WTC11 (cell line): ENCODE measurements around the gene MKX. TPM values are rescaled to one million over a fixed set of nuclear protein-coding genes. Genes with fewer than 3 reads are reported as not detected.

ENCODE experiments used
- ATAC-seq: fragments of 200-7000 bp; cut with Tn5 transposase; 2 replicates; pipeline ENCODE4 v1.10.0; 2021; ENCODE audit warnings: mild to moderate bottlenecking, moderate library complexity
- CTCF ChIA-PET: fragments of 300-600 bp; sonication (Branson Sonifier 250); formaldehyde crosslinking; loops from one replicate; lab custom pipeline; 2021; ENCODE audit warnings: antibody characterized with exemption; lab: Charles Lee
- POLR2A ChIA-PET: fragments of 350-600 bp; sonication (Branson Sonifier 250); formaldehyde crosslinking; loops from one replicate; lab custom pipeline; 2021; ENCODE audit warnings: antibody characterized with exemption; lab: Charles Lee
- DNase-seq: peaks from one replicate; pipeline ENCODE4 v3.0.0; 2021; ENCODE audit warnings: low spot score
- H3K27ac Mint-ChIP-seq: 2 replicates; pipeline ENCODE4 v1.8.0; 2021; ENCODE audit warnings: mixed read lengths
- H3K27me3 Mint-ChIP-seq: 2 replicates; pipeline ENCODE4 v1.8.0; 2021; ENCODE audit warnings: low read depth, mild to moderate bottlenecking, moderate library complexity, mixed read lengths
- H3K36me3 Mint-ChIP-seq: 2 replicates; pipeline ENCODE4 v1.8.0; 2021; ENCODE audit warnings: mixed read lengths
- H3K4me1 Mint-ChIP-seq: 2 replicates; pipeline ENCODE4 v1.8.0; 2022; ENCODE audit warnings: mixed read lengths
- H3K4me3 Mint-ChIP-seq: 2 replicates; pipeline ENCODE4 v1.8.0; 2021; ENCODE audit warnings: mild to moderate bottlenecking, moderate library complexity, mixed read lengths
- H3K9me3 Mint-ChIP-seq: 2 replicates; pipeline ENCODE4 v1.8.0; 2021; ENCODE audit warnings: mixed read lengths
- CREB1 ChIP-seq: sonication (generic); formaldehyde crosslinking; IDR thresholded peaks from 2 replicates; pipeline ENCODE4 v1.8.0; 2023; ENCODE audit warnings: mild to moderate bottlenecking, missing genetic modification reagents
- CREM ChIP-seq: sonication (generic); formaldehyde crosslinking; IDR thresholded peaks from 2 replicates; pipeline ENCODE4 v1.8.1; 2022; ENCODE audit warnings: mild to moderate bottlenecking, missing genetic modification reagents, moderate library complexity
- ELF4 ChIP-seq: sonication (generic); formaldehyde crosslinking; IDR thresholded peaks from 2 replicates; pipeline ENCODE4 v1.8.1; 2022; ENCODE audit warnings: low read depth, mild to moderate bottlenecking, moderate library complexity, missing genetic modification reagents
- ETV6 ChIP-seq: sonication (generic); formaldehyde crosslinking; IDR thresholded peaks from 2 replicates; pipeline ENCODE4 v1.8.1; 2022; ENCODE audit warnings: mild to moderate bottlenecking, missing genetic modification reagents
- GRHL2 ChIP-seq: fragments of 250-450 bp; sonication (Bioruptor Pico); IDR thresholded peaks from 2 replicates; pipeline ENCODE4 v1.8.0; 2022; ENCODE audit warnings: mild to moderate bottlenecking, moderate library complexity; ENCODE audit not compliant: insufficient replicate concordance, severe bottlenecking
- HMGA2 ChIP-seq: fragments of 250-450 bp; sonication (Bioruptor Pico); IDR thresholded peaks from 2 replicates; pipeline ENCODE4 v1.4.0; 2021; ENCODE audit warnings: mild to moderate bottlenecking, moderate library complexity
- JUN ChIP-seq: sonication (generic); formaldehyde crosslinking; IDR thresholded peaks from 2 replicates; pipeline ENCODE4 v1.8.0; 2023; ENCODE audit warnings: mild to moderate bottlenecking, missing genetic modification reagents
- NFE2L1 ChIP-seq: sonication (generic); formaldehyde crosslinking; IDR thresholded peaks from 2 replicates; pipeline ENCODE4 v1.8.1; 2023; ENCODE audit warnings: missing genetic modification reagents
- NFYB ChIP-seq: sonication (generic); formaldehyde crosslinking; conservative IDR thresholded peaks from 2 replicates; pipeline ENCODE4 v1.8.0; 2022; ENCODE audit warnings: low read depth, missing genetic modification reagents
- NR1H2 ChIP-seq: sonication (generic); formaldehyde crosslinking; IDR thresholded peaks from 2 replicates; pipeline ENCODE4 v1.9.0; 2021; ENCODE audit warnings: mild to moderate bottlenecking, moderate library complexity, missing genetic modification reagents
- OVOL2 ChIP-seq: fragments of 250-450 bp; sonication (Bioruptor Pico); IDR thresholded peaks from 2 replicates; pipeline ENCODE4 v1.9.0; 2021; ENCODE audit warnings: mild to moderate bottlenecking, borderline replicate concordance
- RORB ChIP-seq: fragments of 250-450 bp; sonication (Bioruptor Pico); IDR thresholded peaks from 2 replicates; pipeline ENCODE4 v1.9.0; 2021; ENCODE audit warnings: mild to moderate bottlenecking
- SMAD4 ChIP-seq: sonication (generic); formaldehyde crosslinking; IDR thresholded peaks from 2 replicates; pipeline ENCODE4 v1.8.0; 2022; ENCODE audit warnings: mild to moderate bottlenecking, missing genetic modification reagents
- SOX15 ChIP-seq: fragments of 250-450 bp; sonication (Bioruptor Pico); IDR thresholded peaks from 2 replicates; pipeline ENCODE4 v1.9.0; 2021; ENCODE audit warnings: mild to moderate bottlenecking
- TCF7 ChIP-seq: sonication (generic); formaldehyde crosslinking; IDR thresholded peaks from 2 replicates; pipeline ENCODE4 v1.8.0; 2022; ENCODE audit warnings: mild to moderate bottlenecking, low read depth, missing genetic modification reagents, moderate library complexity
- ZNF317 ChIP-seq: sonication (generic); formaldehyde crosslinking; IDR thresholded peaks from 2 replicates; pipeline ENCODE4 v1.8.1; 2023; ENCODE audit warnings: low read depth, mild to moderate bottlenecking, moderate library complexity, missing genetic modification reagents, borderline replicate concordance
- ZNF671 ChIP-seq: fragments of 250-450 bp; sonication (Bioruptor Pico); IDR thresholded peaks from 2 replicates; pipeline ENCODE4 v1.8.0; 2021; ENCODE audit warnings: mild to moderate bottlenecking
- total RNA-seq: library from RNA; stranded (reverse); gene quantifications from 3 replicates; pipeline ENCODE4 v1.2.3, GENCODE V29; 2021
- TF ChIP-seq, protein P1 (sequence below): sonication (generic); formaldehyde crosslinking; IDR thresholded peaks from 2 replicates; pipeline ENCODE4 v1.8.1; 2023; ENCODE audit warnings: mild to moderate bottlenecking, missing genetic modification reagents, borderline replicate concordance
- TF ChIP-seq, protein P2 (sequence below): sonication (generic); formaldehyde crosslinking; IDR thresholded peaks from 2 replicates; pipeline ENCODE4 v1.8.1; 2022; ENCODE audit warnings: low read depth, mild to moderate bottlenecking, moderate library complexity, missing genetic modification reagents, borderline replicate concordance
- TF ChIP-seq, protein P3 (sequence below): sonication (generic); formaldehyde crosslinking; IDR thresholded peaks from 2 replicates; pipeline ENCODE4 v1.8.1; 2023; ENCODE audit warnings: mild to moderate bottlenecking, missing genetic modification reagents, moderate library complexity
- TF ChIP-seq, protein P4 (sequence below): sonication (generic); formaldehyde crosslinking; IDR thresholded peaks from 2 replicates; pipeline ENCODE4 v1.8.1; 2022; ENCODE audit warnings: mild to moderate bottlenecking, missing genetic modification reagents, moderate library complexity, borderline replicate concordance
- TF ChIP-seq, protein P5 (sequence below): sonication (generic); formaldehyde crosslinking; IDR thresholded peaks from 2 replicates; pipeline ENCODE4 v1.8.0; 2022; ENCODE audit warnings: mild to moderate bottlenecking, missing genetic modification reagents
- TF ChIP-seq, protein P6 (sequence below): sonication (generic); formaldehyde crosslinking; IDR thresholded peaks from 2 replicates; pipeline ENCODE4 v1.8.1; 2022; ENCODE audit warnings: mild to moderate bottlenecking, moderate library complexity, missing genetic modification reagents
- TF ChIP-seq, protein P7 (sequence below): sonication (generic); formaldehyde crosslinking; IDR thresholded peaks from 2 replicates; pipeline ENCODE4 v1.8.1; 2023; ENCODE audit warnings: mild to moderate bottlenecking, moderate library complexity, missing genetic modification reagents

Gene MKX
- total RNA-seq, 1 experiment from 2014 or later, result 1.2 TPM

DNA sequence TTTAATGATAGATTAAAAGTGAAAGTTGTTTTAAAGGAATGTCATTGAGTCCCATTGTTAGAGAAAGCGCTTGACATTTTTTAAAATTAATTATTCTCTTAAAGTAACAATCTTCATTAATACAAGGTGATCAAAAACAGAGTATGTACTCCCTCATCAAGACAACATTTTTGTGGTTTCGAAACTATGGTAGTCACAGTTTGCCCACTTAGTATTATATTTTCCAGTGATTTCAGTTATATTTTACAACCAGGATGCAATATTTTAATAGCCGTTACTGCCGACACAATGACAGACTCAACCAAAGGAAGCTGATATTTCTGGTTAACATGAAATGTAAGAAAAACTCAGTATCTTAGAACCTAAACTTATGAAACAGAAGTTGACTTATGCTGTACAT, 31.3 kb downstream of the MKX start:
- no peaks in the 10 kb centered on the region for H3K36me3 Mint-ChIP-seq
- no peak for ATAC-seq
- CTCF ChIA-PET, result no interaction called here
- DNase-seq, result no peak
- no peaks in the 10 kb centered on the region for H3K9me3 Mint-ChIP-seq
- POLR2A ChIA-PET, result no interaction called here
- no peaks in the 10 kb centered on the region for H3K27me3 Mint-ChIP-seq
- no peak overlapping the region for H3K4me3 Mint-ChIP-seq
- no peak overlapping the region for H3K27ac Mint-ChIP-seq
- no peak for TF ChIP-seq GRHL2 (CRISPR knock-in tag)
- no peak for TF ChIP-seq NR1H2 (CRISPR knock-in tag)
- TF ChIP-seq NFYB (CRISPR knock-in tag), result no peak
- TF ChIP-seq RORB (CRISPR knock-in tag), result no peak
- TF ChIP-seq ETV6 (CRISPR knock-in tag), result no peak
- no peak for TF ChIP-seq TCF7 (CRISPR knock-in tag)
- TF ChIP-seq, protein P1, sequence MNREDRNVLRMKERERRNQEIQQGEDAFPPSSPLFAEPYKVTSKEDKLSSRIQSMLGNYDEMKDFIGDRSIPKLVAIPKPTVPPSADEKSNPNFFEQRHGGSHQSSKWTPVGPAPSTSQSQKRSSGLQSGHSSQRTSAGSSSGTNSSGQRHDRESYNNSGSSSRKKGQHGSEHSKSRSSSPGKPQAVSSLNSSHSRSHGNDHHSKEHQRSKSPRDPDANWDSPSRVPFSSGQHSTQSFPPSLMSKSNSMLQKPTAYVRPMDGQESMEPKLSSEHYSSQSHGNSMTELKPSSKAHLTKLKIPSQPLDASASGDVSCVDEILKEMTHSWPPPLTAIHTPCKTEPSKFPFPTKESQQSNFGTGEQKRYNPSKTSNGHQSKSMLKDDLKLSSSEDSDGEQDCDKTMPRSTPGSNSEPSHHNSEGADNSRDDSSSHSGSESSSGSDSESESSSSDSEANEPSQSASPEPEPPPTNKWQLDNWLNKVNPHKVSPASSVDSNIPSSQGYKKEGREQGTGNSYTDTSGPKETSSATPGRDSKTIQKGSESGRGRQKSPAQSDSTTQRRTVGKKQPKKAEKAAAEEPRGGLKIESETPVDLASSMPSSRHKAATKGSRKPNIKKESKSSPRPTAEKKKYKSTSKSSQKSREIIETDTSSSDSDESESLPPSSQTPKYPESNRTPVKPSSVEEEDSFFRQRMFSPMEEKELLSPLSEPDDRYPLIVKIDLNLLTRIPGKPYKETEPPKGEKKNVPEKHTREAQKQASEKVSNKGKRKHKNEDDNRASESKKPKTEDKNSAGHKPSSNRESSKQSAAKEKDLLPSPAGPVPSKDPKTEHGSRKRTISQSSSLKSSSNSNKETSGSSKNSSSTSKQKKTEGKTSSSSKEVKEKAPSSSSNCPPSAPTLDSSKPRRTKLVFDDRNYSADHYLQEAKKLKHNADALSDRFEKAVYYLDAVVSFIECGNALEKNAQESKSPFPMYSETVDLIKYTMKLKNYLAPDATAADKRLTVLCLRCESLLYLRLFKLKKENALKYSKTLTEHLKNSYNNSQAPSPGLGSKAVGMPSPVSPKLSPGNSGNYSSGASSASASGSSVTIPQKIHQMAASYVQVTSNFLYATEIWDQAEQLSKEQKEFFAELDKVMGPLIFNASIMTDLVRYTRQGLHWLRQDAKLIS (CRISPR knock-in tag), result no peak
- TF ChIP-seq ZNF671 (CRISPR knock-in tag), result no peak
- TF ChIP-seq OVOL2 (CRISPR knock-in tag), result no peak
- no peak for TF ChIP-seq CREB1 (CRISPR knock-in tag)
- no peak for TF ChIP-seq NFE2L1 (CRISPR knock-in tag)
- H3K4me1 Mint-ChIP-seq, result no peaks in the 10 kb centered on the region

DNA sequence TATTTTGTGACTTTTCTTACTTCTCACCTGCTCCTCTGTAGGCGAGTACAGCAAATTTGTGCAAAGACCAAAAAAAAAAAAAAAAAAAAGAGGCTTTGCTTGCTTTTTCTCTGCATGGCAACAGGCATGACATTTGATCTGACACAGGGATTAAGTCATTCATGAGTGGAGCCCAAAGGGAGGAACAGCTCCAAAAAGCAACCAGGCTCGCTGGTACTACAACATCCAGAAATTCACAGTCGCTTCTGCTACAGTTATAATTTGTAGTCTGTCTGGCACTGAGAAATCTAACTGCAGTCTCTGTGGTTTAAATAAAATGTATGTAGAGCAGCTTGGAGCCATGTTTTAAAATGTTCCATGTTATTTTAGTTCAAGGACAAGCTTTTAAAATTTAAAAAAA, 31.7 kb downstream of the MKX start:
- TF ChIP-seq SOX15 (CRISPR knock-in tag) (no peak), HMGA2 (CRISPR knock-in tag) (no peak), ELF4 (CRISPR knock-in tag) (no peak), CREM (CRISPR knock-in tag) (no peak), JUN (CRISPR knock-in tag) (no peak), SMAD4 (CRISPR knock-in tag) (no peak), ZNF317 (CRISPR knock-in tag) (no peak)
- TF ChIP-seq, protein P2, sequence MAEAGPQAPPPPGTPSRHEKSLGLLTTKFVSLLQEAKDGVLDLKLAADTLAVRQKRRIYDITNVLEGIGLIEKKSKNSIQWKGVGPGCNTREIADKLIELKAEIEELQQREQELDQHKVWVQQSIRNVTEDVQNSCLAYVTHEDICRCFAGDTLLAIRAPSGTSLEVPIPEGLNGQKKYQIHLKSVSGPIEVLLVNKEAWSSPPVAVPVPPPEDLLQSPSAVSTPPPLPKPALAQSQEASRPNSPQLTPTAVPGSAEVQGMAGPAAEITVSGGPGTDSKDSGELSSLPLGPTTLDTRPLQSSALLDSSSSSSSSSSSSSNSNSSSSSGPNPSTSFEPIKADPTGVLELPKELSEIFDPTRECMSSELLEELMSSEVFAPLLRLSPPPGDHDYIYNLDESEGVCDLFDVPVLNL (CRISPR knock-in tag), result no peak
- TF ChIP-seq, protein P3, sequence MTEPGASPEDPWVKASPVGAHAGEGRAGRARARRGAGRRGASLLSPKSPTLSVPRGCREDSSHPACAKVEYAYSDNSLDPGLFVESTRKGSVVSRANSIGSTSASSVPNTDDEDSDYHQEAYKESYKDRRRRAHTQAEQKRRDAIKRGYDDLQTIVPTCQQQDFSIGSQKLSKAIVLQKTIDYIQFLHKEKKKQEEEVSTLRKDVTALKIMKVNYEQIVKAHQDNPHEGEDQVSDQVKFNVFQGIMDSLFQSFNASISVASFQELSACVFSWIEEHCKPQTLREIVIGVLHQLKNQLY (CRISPR knock-in tag), result no peak
- TF ChIP-seq, protein P4, sequence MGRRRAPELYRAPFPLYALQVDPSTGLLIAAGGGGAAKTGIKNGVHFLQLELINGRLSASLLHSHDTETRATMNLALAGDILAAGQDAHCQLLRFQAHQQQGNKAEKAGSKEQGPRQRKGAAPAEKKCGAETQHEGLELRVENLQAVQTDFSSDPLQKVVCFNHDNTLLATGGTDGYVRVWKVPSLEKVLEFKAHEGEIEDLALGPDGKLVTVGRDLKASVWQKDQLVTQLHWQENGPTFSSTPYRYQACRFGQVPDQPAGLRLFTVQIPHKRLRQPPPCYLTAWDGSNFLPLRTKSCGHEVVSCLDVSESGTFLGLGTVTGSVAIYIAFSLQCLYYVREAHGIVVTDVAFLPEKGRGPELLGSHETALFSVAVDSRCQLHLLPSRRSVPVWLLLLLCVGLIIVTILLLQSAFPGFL (CRISPR knock-in tag), result no peak
- TF ChIP-seq, protein P5, sequence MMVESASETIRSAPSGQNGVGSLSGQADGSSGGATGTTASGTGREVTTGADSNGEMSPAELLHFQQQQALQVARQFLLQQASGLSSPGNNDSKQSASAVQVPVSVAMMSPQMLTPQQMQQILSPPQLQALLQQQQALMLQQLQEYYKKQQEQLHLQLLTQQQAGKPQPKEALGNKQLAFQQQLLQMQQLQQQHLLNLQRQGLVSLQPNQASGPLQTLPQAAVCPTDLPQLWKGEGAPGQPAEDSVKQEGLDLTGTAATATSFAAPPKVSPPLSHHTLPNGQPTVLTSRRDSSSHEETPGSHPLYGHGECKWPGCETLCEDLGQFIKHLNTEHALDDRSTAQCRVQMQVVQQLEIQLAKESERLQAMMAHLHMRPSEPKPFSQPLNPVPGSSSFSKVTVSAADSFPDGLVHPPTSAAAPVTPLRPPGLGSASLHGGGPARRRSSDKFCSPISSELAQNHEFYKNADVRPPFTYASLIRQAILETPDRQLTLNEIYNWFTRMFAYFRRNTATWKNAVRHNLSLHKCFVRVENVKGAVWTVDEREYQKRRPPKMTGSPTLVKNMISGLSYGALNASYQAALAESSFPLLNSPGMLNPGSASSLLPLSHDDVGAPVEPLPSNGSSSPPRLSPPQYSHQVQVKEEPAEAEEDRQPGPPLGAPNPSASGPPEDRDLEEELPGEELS (CRISPR knock-in tag), result no peak
- TF ChIP-seq, protein P6, sequence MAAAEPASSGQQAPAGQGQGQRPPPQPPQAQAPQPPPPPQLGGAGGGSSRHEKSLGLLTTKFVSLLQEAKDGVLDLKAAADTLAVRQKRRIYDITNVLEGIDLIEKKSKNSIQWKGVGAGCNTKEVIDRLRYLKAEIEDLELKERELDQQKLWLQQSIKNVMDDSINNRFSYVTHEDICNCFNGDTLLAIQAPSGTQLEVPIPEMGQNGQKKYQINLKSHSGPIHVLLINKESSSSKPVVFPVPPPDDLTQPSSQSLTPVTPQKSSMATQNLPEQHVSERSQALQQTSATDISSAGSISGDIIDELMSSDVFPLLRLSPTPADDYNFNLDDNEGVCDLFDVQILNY (CRISPR knock-in tag), result no peak
- TF ChIP-seq, protein P7, sequence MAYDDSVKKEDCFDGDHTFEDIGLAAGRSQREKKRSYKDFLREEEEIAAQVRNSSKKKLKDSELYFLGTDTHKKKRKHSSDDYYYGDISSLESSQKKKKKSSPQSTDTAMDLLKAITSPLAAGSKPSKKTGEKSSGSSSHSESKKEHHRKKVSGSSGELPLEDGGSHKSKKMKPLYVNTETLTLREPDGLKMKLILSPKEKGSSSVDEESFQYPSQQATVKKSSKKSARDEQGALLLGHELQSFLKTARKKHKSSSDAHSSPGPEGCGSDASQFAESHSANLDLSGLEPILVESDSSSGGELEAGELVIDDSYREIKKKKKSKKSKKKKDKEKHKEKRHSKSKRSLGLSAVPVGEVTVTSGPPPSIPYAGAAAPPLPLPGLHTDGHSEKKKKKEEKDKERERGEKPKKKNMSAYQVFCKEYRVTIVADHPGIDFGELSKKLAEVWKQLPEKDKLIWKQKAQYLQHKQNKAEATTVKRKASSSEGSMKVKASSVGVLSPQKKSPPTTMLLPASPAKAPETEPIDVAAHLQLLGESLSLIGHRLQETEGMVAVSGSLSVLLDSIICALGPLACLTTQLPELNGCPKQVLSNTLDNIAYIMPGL (CRISPR knock-in tag), result no peak
- no peak for ATAC-seq
- H3K27ac Mint-ChIP-seq, result no peak overlapping the region
- no peaks in the 10 kb centered on the region for H3K27me3 Mint-ChIP-seq
- no peak for DNase-seq
- ChIA-PET CTCF (no interaction called here), POLR2A (no interaction called here)
- no peaks in the 10 kb centered on the region for H3K4me1 Mint-ChIP-seq
- H3K4me3 Mint-ChIP-seq, result no peak overlapping the region
- no peaks in the 10 kb centered on the region for H3K36me3 Mint-ChIP-seq
- no peaks in the 10 kb centered on the region for H3K9me3 Mint-ChIP-seq
